Lower lobe of right lung (tissue), 2 donors: ENCODE results near the gene LRRN4CL. TPM values are rescaled to one million over a fixed set of nuclear protein-coding genes. Genes with fewer than 3 reads are reported as not detected.
"Not testable (repeated sequence)": the region's sequence is repeated elsewhere in the genome, so short reads cannot be mapped to it uniquely, and the experiment has no call there.

Experiments used
- ATAC-seq, 2 donors: fragments of 200-7000 bp; cut with Tn5 transposase; one replicate each; pipeline ENCODE4 v1.9.1; 2020 to 2022; ENCODE audit warnings: mild to moderate bottlenecking in 2 of 2, moderate library complexity in 2 of 2
- DNase-seq: peaks from one replicate; pipeline ENCODE4 v3.0.0-alpha.2; 2020
- H3K27ac ChIP-seq: fragments of 200-600 bp; one replicate; pipeline ENCODE4 v1.8.0; 2022
- H3K27me3 ChIP-seq: fragments of 200-600 bp; one replicate; pipeline ENCODE4 v1.8.0; 2022; ENCODE audit warnings: low read depth
- H3K36me3 ChIP-seq: fragments of 200-600 bp; one replicate; pipeline ENCODE4 v1.8.0; 2022; ENCODE audit warnings: mild to moderate bottlenecking
- H3K4me1 ChIP-seq: fragments of 200-600 bp; one replicate; pipeline ENCODE4 v1.8.0; 2022
- H3K4me3 ChIP-seq: fragments of 200-600 bp; one replicate; pipeline ENCODE4 v1.8.0; 2022; ENCODE audit warnings: mild to moderate bottlenecking
- H3K9me3 ChIP-seq: fragments of 200-600 bp; one replicate; pipeline ENCODE4 v1.8.0; 2022
- intact Hi-C: fragments of 100-400 bp; cut with DNase I; formaldehyde crosslinking; loops from one replicate; pipeline ENCODE4 v1.11.0; 2022
- total RNA-seq: library from RNA; stranded (reverse); fragmentation: NEBNext Ultra II Directional; extraction: Animal tissue kit (Norgen Biotek cat#: 25700); gene quantifications from one replicate; pipeline ENCODE4 v1.2.1, GENCODE V29; 2021
- TF ChIP-seq, protein P1 (sequence below): fragments of 200-600 bp; IDR thresholded peaks from one replicate; pipeline ENCODE4 v1.8.0; 2022; ENCODE audit warnings: antibody characterized with exemption, mild to moderate bottlenecking
- donor health status: DM: no; HTN: yes; CAD: no; lungs with severe emphysema.

Gene LRRN4CL
- total RNA-seq, 1 donor from 2014 or later = 3.4 TPM

GRCh38 chr11:62705880-62706849 lies 16.8 kb upstream of the LRRN4CL start:
- Histone ChIP-seq H3K27ac (peak overlapping the region; percentile 91), H3K4me1 (peaks cover 35% of the 10 kb centered on the region), H3K9me3 (no peaks in the 10 kb centered on the region), H3K36me3 (peaks cover 14% of the 10 kb centered on the region), H3K4me3 (peak overlapping the region; percentile 90), H3K27me3 (no peaks in the 10 kb centered on the region)
- DNase-seq (peak; percentile 97), ATAC-seq (peak; percentile 93)
- TF ChIP-seq, protein P1, sequence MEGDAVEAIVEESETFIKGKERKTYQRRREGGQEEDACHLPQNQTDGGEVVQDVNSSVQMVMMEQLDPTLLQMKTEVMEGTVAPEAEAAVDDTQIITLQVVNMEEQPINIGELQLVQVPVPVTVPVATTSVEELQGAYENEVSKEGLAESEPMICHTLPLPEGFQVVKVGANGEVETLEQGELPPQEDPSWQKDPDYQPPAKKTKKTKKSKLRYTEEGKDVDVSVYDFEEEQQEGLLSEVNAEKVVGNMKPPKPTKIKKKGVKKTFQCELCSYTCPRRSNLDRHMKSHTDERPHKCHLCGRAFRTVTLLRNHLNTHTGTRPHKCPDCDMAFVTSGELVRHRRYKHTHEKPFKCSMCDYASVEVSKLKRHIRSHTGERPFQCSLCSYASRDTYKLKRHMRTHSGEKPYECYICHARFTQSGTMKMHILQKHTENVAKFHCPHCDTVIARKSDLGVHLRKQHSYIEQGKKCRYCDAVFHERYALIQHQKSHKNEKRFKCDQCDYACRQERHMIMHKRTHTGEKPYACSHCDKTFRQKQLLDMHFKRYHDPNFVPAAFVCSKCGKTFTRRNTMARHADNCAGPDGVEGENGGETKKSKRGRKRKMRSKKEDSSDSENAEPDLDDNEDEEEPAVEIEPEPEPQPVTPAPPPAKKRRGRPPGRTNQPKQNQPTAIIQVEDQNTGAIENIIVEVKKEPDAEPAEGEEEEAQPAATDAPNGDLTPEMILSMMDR = no peak
- intact Hi-C loops = no loop called here

DNA sequence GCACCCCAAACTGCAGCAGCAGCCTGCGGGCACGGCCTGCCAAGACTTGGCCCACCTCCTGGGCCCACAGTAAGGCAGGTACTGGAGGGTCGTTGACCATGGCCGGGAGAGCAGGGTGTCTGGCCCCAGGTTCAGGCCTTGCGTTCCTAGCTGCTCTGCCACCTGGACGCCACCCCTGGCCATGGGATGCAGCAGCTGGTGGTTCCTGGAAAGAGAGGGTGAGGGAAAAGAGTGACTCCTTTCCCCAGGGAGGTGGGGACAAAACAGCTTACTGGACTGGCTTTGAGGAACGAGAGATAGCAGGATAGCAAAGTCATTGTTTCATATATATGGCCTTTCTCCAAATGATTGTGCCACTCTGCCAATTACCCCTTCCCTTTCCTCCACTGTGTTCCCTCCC lies 16.1 kb upstream of the LRRN4CL start:
- Histone ChIP-seq H3K27me3 (no peaks in the 10 kb centered on the region), H3K36me3 (peaks cover 12% of the 10 kb centered on the region), H3K9me3 (no peaks in the 10 kb centered on the region), H3K27ac (peak overlapping the region; percentile 91), H3K4me3 (peak overlapping the region; percentile 90), H3K4me1 (peaks cover 35% of the 10 kb centered on the region)
- intact Hi-C loops = no loop called here
- TF ChIP-seq, protein P1 = no peak
- no peak for DNase-seq
- ATAC-seq = no peak

DNA sequence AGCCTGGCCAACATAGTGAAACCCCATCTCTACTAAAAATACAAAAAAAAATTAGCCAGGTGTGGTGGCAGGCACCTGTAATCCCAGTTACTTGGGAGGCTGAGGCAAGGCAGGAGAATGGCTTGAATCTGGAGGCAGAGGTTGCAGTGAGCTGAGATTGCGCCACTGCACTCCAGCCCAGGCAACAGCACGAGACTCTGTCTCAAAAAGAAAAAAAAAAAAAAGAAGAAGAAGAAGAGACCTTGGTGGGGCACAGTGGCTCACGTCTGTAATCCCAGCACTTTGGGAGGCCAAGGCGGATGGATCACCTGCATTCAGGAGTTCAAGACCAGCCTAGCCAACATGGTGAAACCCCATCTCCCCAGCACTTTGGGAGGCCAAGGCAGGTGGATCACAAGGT lies 14.6 kb upstream of the LRRN4CL start:
- intact Hi-C loops, H3K4me3 ChIP-seq, ATAC-seq, DNase-seq, H3K27ac ChIP-seq, H3K9me3 ChIP-seq, H3K27me3 ChIP-seq: not testable (repeated sequence)
- Histone ChIP-seq H3K4me1 (peaks cover 26% of the 10 kb centered on the region), H3K36me3 (peaks cover 11% of the 10 kb centered on the region)

DNA sequence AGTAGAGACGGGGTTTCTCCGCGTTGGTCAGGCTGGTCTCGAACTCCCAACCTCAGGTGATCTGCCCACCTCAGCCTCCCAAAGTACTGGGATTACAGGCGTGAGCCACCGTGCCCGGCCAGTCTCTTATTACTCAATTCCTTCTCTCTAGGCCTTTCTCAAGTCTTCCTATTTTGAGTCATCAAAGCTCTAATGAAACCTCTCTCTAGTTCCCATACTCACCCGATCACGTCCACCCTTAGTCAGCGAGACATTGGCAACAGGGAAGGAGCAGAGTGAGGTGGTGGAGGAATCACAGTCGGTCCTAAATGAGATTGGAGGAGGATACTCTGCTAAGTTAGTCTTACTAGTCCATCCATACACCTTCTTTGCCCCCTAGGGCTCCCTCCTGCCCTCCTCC lies 12.9 kb upstream of the LRRN4CL start:
- Histone ChIP-seq H3K4me1 (peaks cover 18% of the 10 kb centered on the region), H3K27me3 (no peaks in the 10 kb centered on the region), H3K4me3 (no peak overlapping the region), H3K9me3 (no peaks in the 10 kb centered on the region), H3K36me3 (peaks cover 11% of the 10 kb centered on the region), H3K27ac (no peak overlapping the region)
- intact Hi-C loops = no loop called here
- ATAC-seq (no peak), DNase-seq (no peak)
- TF ChIP-seq, protein P1 = no peak

DNA sequence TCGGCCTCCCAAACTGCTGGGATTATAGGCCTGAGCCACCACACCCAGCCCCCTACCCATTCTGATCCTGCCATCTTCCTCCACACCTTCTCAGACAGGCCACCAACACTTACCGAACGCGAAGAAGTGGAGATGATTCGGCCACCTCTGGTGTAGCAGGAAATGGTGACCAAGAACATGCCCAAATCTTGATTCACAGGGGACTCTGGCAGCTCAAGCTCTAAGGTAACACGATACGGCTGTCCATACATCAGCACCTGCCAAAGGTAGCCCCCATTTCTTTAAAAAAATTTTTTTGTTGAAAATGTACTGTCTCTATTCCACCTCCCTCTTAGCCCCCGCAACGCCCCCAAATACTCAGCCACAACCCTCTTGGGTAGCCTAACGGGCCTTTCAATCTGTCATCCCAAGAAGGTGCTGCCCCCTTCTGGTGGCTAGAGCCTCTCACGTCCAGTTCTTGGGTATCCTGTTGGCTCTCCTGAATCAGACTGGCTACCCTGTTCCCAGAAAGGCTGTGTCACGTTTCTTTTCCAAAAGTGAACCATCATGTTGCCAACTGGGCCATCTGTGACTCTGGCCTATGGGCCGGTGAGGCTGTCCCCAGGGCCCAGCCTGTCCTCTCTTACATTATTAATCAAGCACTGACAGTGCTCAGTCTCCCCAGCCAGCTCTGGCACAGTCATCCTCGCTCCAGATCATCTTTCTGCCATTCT lies 5.3 kb upstream of the LRRN4CL start:
- Histone ChIP-seq H3K27me3 (no peaks in the 10 kb centered on the region), H3K9me3 (no peaks in the 10 kb centered on the region), H3K36me3 (peaks cover 40% of the 10 kb centered on the region), H3K4me1 (peaks cover 4% of the 10 kb centered on the region), H3K4me3 (no peak overlapping the region), H3K27ac (no peak overlapping the region)
- peak; percentile 88 for ATAC-seq
- DNase-seq = peak; percentile 76
- intact Hi-C loops = no loop called here
- TF ChIP-seq, protein P1 = peak; percentile 84

DNA sequence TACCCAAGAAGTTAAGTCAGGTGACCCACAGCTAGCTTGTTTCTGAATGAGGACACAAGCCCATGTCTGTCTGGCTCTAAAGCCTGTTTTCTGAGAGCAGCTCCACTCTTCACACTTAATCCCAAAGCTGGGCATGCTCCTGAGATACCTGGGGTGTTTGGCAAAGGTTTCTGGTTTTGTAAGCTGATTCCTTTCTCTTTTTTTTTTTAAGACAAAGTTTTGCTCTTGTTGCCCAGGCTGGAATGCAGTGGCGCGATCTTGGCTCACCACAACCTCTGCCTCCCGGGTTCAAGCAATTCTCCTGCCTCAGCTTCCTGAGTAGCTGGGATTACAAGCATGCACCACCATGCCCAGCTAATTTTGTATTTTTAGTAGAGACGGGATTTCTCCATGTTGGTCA lies 4.3 kb upstream of the LRRN4CL start:
- H3K27ac ChIP-seq, H3K4me3 ChIP-seq, intact Hi-C loops, H3K4me1 ChIP-seq, ATAC-seq, H3K9me3 ChIP-seq, H3K27me3 ChIP-seq, DNase-seq: not testable (repeated sequence)
- H3K36me3 ChIP-seq = peaks cover 40% of the 10 kb centered on the region
